Natural killer cell treated with Interleukin-12 subunit alpha and Interleukin-12 subunit beta and Interleukin-15 and Interleukin-18, amount 100 ng/mL, for 72 hours (primary cell): ENCODE measurements around the gene MYL5. TPM values are rescaled to one million over a fixed set of nuclear protein-coding genes. Genes with fewer than 3 reads are reported as not detected.

Experiments used
- ATAC-seq, 2 donors: fragments of 150-1000 bp; cut with Tn5 transposase in 1 of 2; sonication (Bioruptor Pico), chemical (Tn5 transposase) in 1 of 2; 2 replicates each; pipeline ENCODE4 v1.10.0; 2021
- DNase-seq: peaks from one replicate; pipeline ENCODE4 v3.0.0; 2022; ENCODE audit warnings: low spot score
- H3K27ac Mint-ChIP-seq, 2 donors: 1 replicate in 1 of 2; 2 replicates in 1 of 2; pipeline ENCODE4 v1.8.0; 2022; ENCODE audit warnings: mixed read lengths in 2 of 2, mild to moderate bottlenecking in 1 of 2, moderate library complexity in 1 of 2
- H3K27me3 Mint-ChIP-seq, 2 donors: 1 replicate in 1 of 2; 2 replicates in 1 of 2; pipeline ENCODE4 v1.8.0; 2022; ENCODE audit warnings: mixed read lengths in 2 of 2
- H3K36me3 Mint-ChIP-seq: one replicate; pipeline ENCODE4 v1.8.0; 2022; ENCODE audit warnings: mixed read lengths
- H3K4me1 Mint-ChIP-seq, 2 donors: 1 replicate in 1 of 2; 2 replicates in 1 of 2; pipeline ENCODE4 v1.8.0; 2022; ENCODE audit warnings: low read depth in 2 of 2, mixed read lengths in 2 of 2, mild to moderate bottlenecking in 1 of 2
- H3K4me3 Mint-ChIP-seq: one replicate; pipeline ENCODE4 v1.8.0; 2022; ENCODE audit warnings: mixed read lengths
- H3K9me3 Mint-ChIP-seq: 2 replicates; pipeline ENCODE4 v1.8.0; 2022; ENCODE audit warnings: mixed read lengths
- total RNA-seq, 2 donors: library from RNA; stranded (reverse); gene quantifications; one replicate each; pipeline ENCODE4 v1.2.3, GENCODE V29; 2022

The MYL5 gene
- total RNA-seq, 2 donors from 2014 or later: 13.5 to 24.6 TPM

DNA sequence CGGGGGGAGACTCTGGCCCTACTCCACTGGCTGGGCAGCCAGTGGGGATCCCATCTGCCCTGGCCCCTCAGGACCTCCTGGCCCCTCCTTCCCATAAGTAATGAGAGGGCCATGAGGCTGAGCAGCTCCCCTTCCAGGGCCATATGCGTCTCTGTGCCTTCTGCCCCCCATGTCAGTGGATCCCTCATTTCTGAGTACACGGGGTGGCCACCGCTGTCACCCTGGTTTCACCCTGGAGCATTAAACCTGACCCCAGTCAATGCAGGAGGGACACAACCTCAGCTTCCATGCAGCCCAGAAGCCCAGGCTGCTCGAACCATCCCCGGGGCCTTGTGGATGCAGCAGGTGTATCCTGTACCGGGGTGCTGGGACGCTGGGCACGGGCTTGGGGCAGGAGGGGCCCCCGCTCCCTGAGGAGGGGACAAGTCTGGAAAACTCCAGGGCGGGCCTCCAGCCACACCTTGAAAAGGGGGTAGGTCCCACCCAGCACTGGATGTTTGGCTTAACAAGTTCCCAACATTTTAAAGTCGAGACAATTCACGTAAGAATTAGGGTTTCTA, 24.5 kb upstream of the MYL5 start:
- no peaks in the 10 kb centered on the region for H3K4me1 Mint-ChIP-seq
- ATAC-seq (no peak), DNase-seq (no peak)
- no peak overlapping the region for H3K4me3 Mint-ChIP-seq
- H3K36me3 Mint-ChIP-seq: no peaks in the 10 kb centered on the region
- peaks cover 13 to 16% of the 10 kb centered on the region in 2 donors for H3K27me3 Mint-ChIP-seq
- no peaks in the 10 kb centered on the region for H3K9me3 Mint-ChIP-seq
- no peak overlapping the region for H3K27ac Mint-ChIP-seq

DNA sequence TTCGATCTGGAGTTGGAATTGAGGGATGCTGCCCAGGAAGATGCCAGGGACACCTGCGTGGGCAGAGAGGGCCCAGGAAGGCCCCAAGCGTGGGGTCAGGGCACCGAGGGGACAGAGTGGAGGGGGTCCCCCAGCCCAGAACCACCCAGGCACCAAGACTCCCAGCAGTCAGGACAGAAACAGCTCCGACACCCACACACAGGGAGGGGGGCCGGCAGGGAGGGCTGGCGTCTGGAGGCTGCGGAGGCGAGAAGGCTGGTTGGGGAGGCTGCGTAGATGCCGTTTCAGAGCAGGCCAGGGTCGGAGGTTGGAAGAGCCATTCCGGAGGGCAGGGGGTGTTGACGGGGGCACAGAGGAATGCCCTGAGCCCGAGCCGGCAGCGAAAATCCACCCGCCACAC, 23.9 kb upstream of the MYL5 start:
- Mint-ChIP-seq H3K27ac (no peak overlapping the region), H3K36me3 (no peaks in the 10 kb centered on the region), H3K4me3 (no peak overlapping the region), H3K9me3 (no peaks in the 10 kb centered on the region), H3K27me3 (peaks cover 13 to 14% of the 10 kb centered on the region in 2 donors), H3K4me1 (no peaks in the 10 kb centered on the region)
- no peak for DNase-seq
- ATAC-seq: no peak

DNA sequence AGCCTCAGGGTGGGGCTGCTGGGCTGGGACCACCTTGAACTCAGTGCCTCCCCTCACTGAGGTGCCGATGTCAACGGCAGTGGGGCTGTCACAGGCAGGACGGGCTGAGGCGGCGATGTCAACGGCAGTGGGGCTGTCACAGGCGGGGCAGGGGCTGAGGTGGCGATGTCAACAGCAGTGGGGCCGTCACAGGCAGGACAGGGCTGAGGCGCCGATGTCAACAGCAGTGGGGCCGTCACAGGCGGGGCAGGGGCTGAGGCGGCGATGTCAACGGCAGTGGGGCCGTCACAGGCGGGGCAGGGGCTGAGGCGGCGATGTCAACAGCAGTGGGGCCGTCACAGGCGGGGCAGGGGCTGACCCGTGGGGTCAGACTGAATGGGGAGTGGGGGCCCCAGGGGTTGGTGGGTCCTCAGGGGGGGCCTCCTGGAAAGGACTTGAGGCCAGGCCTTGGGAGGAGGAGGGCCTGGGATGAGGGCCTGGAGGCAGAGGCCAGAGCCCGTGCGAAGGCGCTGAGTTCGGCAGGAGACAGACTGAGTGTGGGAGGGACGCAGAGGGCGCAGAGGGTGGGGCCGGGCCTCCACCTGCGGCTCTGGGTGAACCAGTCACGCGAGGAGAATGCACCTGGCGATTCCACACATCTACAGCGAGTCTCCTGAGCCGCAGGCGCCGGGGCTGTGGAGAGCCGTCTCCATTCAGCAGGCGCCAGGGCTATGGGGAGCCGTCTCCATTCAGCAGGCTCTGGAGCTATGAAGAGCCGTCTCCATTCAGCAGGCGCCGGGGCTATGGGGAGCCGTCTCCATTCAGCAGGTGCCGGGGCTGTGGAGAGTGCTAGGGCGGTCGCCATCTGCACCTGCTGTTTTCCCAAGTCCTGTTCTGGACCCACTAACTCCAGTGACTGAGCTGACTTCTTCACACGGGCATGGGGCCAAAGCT, 23.1 kb upstream of the MYL5 start:
- H3K9me3 Mint-ChIP-seq: no peaks in the 10 kb centered on the region
- no peak overlapping the region for H3K4me3 Mint-ChIP-seq
- DNase-seq (no peak), ATAC-seq (no peak)
- peaks cover 5 to 6% of the 10 kb centered on the region in 2 donors for H3K27me3 Mint-ChIP-seq
- H3K27ac Mint-ChIP-seq: no peak overlapping the region
- no peaks in the 10 kb centered on the region for H3K36me3 Mint-ChIP-seq
- no peaks in the 10 kb centered on the region for H3K4me1 Mint-ChIP-seq

DNA sequence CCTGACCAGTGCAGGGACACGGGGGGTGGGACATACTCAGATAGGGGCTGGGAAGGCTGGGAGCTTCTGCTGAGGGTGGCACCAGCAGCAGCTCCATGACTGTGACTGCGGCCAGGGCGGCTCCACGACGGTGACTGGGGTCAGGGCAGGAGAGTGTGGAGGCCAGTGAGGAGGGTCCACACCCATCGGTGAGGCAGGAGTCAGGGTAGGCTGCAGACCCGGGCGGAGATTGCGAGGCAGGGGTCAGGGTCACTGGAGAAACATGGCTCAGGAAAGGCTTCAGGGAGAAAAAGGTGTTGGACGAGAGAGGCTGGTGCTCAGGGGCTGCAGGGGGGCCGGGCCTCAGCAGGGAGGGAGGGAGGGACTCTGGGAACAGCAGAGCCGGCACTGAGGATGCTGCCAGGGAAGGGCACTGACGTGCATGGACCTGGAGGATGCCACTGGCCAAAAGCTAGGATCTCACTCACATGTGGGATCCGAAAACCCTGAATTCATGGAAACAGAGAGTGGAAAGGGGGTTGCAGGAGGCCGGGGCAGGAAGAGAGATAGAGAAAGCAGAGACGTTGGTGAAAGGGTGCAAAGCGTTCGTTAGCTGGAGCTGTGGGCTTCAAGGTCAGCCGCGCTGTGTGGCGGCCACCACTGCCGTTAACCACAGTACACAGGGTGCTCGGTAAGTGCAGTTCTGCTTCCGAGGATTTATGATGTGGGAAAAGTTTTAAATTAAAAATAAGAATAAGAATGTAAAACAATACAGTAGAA, 22.3 kb upstream of the MYL5 start:
- Mint-ChIP-seq H3K27me3 (no peaks in the 10 kb centered on the region), H3K27ac (no peak overlapping the region), H3K36me3 (no peaks in the 10 kb centered on the region), H3K9me3 (no peaks in the 10 kb centered on the region), H3K4me3 (no peak overlapping the region), H3K4me1 (peaks cover 0 to 3% of the 10 kb centered on the region in 2 donors)
- ATAC-seq (no peak), DNase-seq (no peak)

DNA sequence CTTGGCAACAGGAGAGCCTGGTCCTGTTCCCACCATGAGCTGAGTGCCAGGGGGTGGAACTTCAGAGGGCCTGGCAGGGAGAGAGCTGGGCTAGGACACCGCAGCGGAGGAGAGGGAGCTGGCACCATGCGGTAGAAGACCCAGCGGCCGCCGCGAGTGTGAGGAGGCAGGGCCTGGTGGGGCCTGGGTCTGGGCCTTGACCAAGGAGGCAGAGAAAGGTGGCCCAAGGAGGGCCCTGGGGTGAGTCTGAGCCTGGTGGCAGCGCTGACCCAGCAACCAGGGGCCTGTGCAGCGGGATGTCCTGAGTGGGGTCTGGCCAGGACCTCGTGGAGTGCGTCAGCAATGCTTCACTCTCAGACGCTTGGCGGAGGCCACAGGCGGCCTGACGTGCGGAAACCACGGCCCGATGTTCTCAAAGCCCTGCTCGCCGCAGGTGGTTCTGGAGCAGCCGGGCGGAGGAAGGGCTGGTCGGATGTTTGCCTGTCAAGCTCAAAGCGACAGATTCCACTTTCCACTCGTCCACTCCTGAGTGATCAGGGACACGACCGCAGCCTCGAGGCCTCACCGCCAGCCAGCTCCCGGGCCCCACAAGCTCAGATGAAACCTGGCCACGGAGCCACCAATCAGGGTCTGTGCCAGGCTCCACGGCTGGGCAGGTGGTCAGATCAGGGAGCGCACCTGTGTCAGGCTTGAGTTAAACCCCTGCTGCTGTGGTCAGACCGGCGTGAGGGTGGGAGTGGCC, 21.1 kb upstream of the MYL5 start:
- no peaks in the 10 kb centered on the region for H3K36me3 Mint-ChIP-seq
- no peaks in the 10 kb centered on the region for H3K9me3 Mint-ChIP-seq
- peaks cover 0 to 3% of the 10 kb centered on the region in 2 donors for H3K4me1 Mint-ChIP-seq
- H3K27me3 Mint-ChIP-seq: no peaks in the 10 kb centered on the region
- no peak overlapping the region for H3K4me3 Mint-ChIP-seq
- no peak for DNase-seq
- ATAC-seq: no peak
- H3K27ac Mint-ChIP-seq: no peak overlapping the region

DNA sequence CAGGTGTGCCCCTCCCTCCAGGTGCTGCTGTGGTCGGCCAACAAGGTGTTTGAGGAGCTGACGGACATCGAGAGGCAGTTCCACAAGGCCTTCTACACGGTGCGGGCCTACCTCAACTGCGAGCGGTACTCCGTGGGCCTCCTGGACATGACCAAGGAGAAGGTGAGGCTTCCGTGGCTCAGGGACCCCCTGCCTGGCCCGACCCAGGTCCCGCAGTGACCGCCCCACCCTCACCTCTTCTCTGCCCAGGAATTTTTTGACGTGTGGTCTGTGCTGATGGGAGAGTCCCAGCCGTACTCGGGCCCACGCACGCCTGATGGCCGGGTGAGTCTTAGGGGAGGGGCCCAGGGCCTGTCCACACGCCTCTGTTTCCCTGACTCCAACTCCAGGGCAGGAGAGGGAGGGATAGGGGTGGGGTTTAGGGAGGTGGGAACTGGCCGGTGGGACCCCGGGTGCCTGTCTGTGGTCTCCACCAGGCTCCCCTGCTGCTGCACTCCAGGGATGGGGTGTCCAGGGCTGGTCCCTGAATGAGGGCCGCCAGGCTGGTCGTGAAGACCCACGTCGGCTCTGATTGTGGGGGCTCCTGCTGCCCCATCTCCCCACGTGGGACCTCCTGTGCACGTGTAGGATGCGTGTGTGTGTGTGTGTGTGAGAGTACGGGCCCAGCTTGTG, 20.4 kb upstream of the MYL5 start:
- Mint-ChIP-seq H3K4me3 (no peak overlapping the region), H3K36me3 (no peaks in the 10 kb centered on the region), H3K9me3 (no peaks in the 10 kb centered on the region), H3K27ac (no peak overlapping the region), H3K27me3 (no peaks in the 10 kb centered on the region), H3K4me1 (peaks cover 0 to 3% of the 10 kb centered on the region in 2 donors)
- no peak for DNase-seq
- ATAC-seq: no peak

DNA sequence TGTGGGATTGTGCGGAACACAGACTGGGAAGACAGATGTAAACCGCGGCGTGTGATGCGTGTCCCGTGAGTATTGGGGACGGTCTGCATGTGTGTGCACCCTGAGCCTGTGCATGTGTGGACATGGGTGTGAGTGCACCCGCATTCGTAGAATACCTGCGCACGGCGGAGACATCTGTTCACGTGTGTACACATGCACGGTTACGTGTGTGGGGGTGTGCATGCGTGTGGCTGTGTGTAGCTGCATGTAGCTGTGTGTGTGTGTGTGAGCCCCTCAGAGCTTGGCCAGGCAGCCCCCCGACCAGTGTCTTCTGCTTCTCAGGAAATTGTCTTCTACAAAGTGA, 19.9 kb upstream of the MYL5 start:
- Mint-ChIP-seq H3K9me3 (no peaks in the 10 kb centered on the region), H3K4me1 (peaks cover 0 to 3% of the 10 kb centered on the region in 2 donors), H3K27me3 (no peaks in the 10 kb centered on the region), H3K4me3 (no peak overlapping the region), H3K27ac (no peak overlapping the region), H3K36me3 (no peaks in the 10 kb centered on the region)
- DNase-seq (no peak), ATAC-seq (no peak)

DNA sequence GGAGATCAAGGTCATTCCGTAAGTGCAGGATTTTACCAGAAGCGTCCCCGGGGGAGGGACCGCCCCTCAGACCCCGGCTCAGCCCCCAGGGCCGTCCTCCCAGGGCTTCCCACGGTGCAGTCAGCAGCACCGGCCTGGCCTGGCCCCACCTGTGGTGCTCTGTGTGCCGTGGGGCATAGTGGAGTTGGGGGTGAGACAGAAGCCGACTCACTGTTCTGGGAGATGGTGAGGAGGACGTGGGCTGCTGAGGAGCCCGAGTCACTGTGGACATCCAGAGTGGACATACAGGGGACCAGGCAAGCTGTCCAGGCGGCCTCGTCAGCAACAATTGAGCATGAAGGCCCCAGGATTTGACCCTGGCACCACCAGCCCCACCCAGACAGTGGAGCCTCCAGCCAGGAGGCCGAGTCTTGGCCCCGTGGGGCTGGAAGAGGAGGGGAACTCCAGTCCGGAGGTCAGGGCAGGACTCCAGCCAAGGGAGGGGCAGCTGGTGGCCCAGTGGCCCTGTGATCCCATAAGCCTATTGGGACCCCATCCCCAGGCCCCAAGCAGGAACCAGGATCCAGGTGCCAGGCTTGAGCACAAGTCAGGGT, 19.4 kb upstream of the MYL5 start:
- H3K27me3 Mint-ChIP-seq: no peaks in the 10 kb centered on the region
- H3K27ac Mint-ChIP-seq: no peak overlapping the region
- H3K4me3 Mint-ChIP-seq: no peak overlapping the region
- H3K9me3 Mint-ChIP-seq: no peaks in the 10 kb centered on the region
- peaks cover 0 to 3% of the 10 kb centered on the region in 2 donors for H3K4me1 Mint-ChIP-seq
- H3K36me3 Mint-ChIP-seq: no peaks in the 10 kb centered on the region
- ATAC-seq: no peak
- DNase-seq: no peak

DNA sequence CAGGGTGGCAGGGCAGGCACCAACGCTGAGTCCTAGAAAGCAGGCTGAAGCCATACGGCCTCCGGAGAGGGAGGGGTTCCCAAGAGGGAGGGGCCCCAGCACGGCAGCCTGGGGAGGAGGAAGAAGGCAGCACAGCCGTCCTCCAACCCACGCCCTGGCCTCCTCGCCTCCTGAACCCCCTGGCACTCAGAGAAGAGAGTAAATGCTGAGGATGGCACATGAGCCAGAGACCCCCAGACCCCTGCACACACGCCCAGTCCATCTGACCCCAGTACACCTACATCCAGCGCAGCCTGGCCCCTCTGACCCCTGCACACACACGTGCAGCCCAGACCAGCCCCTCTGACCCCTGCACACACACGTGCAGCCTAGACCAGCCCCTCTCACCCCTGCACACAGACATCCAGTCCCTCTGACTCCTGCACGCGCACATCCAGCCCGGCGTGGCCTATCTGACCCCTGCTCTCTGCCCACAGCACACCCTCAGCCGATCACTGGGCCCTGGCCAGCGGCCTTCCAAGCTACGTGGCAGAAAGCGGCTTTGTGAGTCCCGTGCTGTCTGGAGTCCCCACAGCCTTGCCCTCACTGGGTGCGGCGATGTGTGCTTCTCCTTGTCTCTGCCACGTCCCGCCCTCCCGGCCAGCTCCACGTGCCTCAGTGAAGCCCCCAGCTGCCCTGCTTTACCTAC, 18.7 kb upstream of the MYL5 start:
- Mint-ChIP-seq H3K27ac (no peak overlapping the region), H3K4me3 (no peak overlapping the region), H3K36me3 (no peaks in the 10 kb centered on the region), H3K27me3 (no peaks in the 10 kb centered on the region), H3K4me1 (peaks cover 0 to 3% of the 10 kb centered on the region in 2 donors), H3K9me3 (no peaks in the 10 kb centered on the region)
- no peak for ATAC-seq
- DNase-seq: no peak

DNA sequence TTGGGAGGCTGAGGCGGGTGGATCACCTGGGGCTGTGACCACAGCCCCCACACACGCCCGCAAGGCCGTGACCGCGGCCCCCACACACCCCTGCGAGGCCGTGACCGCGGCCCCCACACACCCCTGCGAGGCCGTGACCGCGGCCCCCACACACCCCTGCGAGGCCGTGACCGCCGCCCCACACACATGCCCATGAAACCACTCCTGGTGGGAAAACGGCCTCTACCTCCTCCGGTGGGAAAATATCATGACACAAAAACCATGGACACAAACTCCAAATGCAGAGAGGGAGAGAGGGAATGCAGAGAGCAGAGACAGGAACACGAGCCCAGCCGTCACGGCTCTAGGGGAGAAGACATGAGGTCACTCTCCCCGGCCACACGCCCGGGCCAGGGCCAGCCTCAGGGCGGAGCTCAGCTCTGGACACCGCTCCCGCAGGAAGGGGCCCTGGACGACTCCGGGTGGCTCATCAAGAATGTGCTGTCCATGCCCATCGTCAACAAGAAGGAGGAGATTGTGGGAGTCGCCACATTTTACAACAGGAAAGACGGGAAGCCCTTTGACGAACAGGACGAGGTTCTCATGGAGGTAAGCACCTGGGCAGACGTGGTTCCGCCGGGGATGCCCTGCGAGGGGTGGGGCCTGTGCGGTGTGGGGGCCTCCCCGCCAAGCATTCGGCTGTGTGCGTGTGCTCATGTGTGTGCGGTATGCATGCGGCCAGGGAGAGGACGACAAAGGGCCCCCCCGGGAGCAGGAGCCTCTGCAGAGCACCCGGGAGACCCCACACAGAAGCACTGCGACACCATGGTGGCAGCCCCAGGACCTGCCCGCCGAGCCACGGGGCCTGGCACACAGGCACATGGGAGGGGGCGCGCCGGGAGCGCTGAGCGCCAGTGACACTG, 17.7 kb upstream of the MYL5 start:
- Mint-ChIP-seq H3K9me3 (no peaks in the 10 kb centered on the region), H3K27me3 (no peaks in the 10 kb centered on the region), H3K4me1 (peaks cover 0 to 3% of the 10 kb centered on the region in 2 donors), H3K27ac (no peak overlapping the region), H3K36me3 (no peaks in the 10 kb centered on the region), H3K4me3 (no peak overlapping the region)
- ATAC-seq (no peak), DNase-seq (no peak)

DNA sequence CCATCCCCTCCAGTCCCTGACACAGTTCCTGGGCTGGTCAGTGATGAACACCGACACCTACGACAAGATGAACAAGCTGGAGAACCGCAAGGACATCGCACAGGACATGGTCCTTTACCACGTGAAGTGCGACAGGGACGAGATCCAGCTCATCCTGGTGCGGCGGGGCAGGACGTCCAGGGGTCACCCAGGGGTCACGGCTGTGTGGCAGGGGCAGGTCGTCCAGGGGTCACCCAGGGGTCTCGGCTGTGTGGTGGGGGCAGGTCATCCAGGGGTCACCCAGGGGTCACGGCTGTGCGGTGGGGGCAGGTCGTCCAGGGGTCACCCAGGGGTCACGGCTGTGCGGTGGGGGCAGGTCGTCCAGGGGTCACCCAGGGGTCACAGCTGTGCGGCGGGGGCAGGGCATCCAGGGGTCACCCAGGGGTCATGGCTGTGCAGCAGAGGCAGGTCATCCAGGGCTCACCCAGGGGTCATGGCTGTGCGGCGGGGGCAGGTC, 17.0 kb upstream of the MYL5 start:
- Mint-ChIP-seq H3K4me1 (peaks cover 0 to 4% of the 10 kb centered on the region in 2 donors), H3K9me3 (no peaks in the 10 kb centered on the region), H3K27me3 (no peaks in the 10 kb centered on the region), H3K27ac (no peak overlapping the region), H3K36me3 (no peaks in the 10 kb centered on the region), H3K4me3 (no peak overlapping the region)
- DNase-seq: no peak
- no peak for ATAC-seq
